ENCODE results near the gene ESRRA.

Gene ESRRA

DNA sequence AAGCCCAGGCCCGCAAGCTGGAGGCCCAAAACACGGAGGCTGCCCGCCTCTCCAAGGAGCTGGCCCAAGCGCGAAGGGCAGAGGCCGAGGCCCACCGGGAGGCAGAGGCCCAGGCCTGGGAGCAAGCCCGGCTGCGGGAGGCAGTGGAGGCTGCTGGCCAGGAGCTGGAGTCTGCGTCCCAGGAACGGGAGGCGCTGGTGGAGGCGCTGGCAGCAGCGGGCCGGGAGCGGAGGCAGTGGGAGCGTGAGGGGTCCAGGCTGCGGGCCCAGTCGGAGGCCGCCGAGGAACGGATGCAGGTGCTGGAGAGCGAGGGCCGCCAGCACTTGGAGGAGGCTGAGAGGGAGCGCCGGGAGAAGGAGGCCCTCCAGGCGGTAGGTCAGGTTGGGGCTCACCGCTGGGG is 39.5 kb downstream of the ESRRA start:
- ATAC-seq (replicated peaks): no peak
- no peak for DNase-seq
- no peak overlapping the region for H3K27ac Mint-ChIP-seq
- no peak overlapping the region for H3K4me3 Mint-ChIP-seq
- H3K36me3 Mint-ChIP-seq: peaks cover 58 to 66% of the 10 kb centered on the region in 2 donors
- peaks cover 37 to 58% of the 10 kb centered on the region in 2 donors for H3K4me1 Mint-ChIP-seq
- no peaks in the 10 kb centered on the region for H3K27me3 Mint-ChIP-seq
- H3K9me3 Mint-ChIP-seq: no peaks in the 10 kb centered on the region

DNA sequence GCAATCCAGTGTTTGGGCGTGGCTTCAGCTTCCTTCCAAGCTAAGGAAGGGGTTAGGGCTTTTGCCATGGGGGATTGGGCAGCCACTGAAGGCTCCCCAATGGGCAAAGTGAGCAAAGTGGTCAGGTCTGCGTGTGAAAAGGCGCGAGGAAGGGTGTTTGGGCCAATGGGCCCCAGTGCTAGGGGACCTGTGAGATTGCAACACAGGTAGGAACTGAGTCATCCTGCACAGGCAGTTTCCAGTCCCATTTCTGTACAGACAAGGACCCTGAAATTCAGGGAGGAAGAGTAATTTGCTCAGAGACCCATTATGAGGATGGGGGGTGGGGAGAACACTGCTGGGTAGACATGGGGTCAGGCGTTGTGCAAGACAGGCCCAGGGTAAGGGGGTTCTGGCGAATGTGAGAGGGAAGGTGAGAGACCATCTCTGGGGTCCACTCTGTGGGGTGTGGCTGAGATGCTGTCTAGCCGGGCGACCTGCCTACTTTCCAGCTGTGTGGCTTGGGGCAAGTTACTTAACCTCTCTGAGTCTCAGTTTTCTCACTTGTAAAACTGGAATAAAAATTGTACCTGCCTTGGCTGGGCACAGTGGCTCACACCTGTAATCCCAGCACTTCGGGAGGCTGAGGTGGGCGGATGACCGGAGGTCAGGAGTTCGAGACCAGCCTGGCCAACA is 42.0 kb downstream of the ESRRA start:
- peaks cover 58 to 63% of the 10 kb centered on the region in 2 donors for H3K36me3 Mint-ChIP-seq
- no peak for DNase-seq
- H3K4me1 Mint-ChIP-seq: peaks cover 22 to 48% of the 10 kb centered on the region in 2 donors
- H3K27me3 Mint-ChIP-seq: no peaks in the 10 kb centered on the region
- ATAC-seq (replicated peaks): no peak
- no peaks in the 10 kb centered on the region for H3K9me3 Mint-ChIP-seq
- H3K27ac Mint-ChIP-seq: peak overlapping the region; percentile 88
- H3K4me3 Mint-ChIP-seq: no peak overlapping the region

DNA sequence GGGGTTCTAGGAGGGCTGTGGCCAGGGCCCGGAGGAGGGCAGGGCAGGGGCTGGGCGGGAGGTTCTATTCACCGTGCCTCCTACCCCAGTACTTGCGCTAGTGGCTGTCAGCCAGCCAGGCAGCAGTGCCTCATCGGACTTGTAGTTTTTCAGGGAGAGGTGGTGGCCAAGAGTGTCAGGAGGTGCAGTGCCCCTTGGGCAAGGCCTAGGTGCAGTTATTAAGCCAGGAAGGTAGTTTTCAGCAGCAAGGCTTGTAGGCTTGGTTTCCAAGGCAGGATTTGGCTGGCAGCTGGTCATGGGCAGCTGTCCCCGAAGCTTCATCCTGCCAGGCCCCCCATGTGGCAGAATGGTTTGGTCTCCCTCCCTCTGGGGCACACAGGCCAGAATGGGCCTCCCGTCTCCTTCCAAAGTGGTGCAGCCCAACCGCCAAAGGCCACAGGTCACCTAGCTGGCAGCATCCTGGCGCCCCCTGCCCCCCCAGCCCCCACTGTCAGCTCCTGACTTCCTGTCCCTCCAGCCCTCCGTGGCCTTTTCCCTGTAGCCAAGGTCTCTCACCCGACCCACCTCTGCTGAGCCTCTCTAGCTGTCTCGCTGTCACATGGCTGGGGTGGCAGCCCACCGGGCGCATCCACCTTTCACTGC is 43.2 kb downstream of the ESRRA start:
- H3K36me3 Mint-ChIP-seq: peaks cover 56 to 60% of the 10 kb centered on the region in 2 donors
- H3K27ac Mint-ChIP-seq: no peak overlapping the region
- H3K4me3 Mint-ChIP-seq: no peak overlapping the region
- no peak for DNase-seq
- peaks cover 16 to 36% of the 10 kb centered on the region in 2 donors for H3K4me1 Mint-ChIP-seq
- H3K9me3 Mint-ChIP-seq: no peaks in the 10 kb centered on the region
- ATAC-seq (replicated peaks): no peak
- H3K27me3 Mint-ChIP-seq: no peaks in the 10 kb centered on the region

DNA sequence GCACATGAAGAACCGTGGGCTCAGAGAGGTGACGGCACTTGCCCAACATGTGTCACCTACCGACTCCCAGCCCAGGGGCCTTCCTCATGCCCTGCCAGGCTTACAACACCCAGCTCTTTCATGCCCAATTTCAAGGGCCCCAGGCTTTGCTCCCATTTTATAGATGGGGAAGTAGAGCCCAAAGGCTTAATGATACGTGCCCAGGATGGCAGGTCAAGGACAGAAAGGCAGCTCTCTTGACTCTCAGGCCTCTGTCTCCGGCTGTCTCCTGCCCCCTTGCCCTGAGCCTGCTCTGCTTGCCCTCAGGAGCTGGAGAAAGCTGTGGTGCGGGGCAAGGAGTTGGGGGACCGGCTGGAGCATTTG is 43.7 kb downstream of the ESRRA start:
- Mint-ChIP-seq H3K4me1 (peaks cover 16 to 36% of the 10 kb centered on the region in 2 donors), H3K4me3 (no peak overlapping the region), H3K36me3 (peaks cover 56 to 59% of the 10 kb centered on the region in 2 donors), H3K27ac (no peak overlapping the region), H3K9me3 (no peaks in the 10 kb centered on the region), H3K27me3 (no peaks in the 10 kb centered on the region)
- DNase-seq: no peak
- no peak for ATAC-seq (replicated peaks)

DNA sequence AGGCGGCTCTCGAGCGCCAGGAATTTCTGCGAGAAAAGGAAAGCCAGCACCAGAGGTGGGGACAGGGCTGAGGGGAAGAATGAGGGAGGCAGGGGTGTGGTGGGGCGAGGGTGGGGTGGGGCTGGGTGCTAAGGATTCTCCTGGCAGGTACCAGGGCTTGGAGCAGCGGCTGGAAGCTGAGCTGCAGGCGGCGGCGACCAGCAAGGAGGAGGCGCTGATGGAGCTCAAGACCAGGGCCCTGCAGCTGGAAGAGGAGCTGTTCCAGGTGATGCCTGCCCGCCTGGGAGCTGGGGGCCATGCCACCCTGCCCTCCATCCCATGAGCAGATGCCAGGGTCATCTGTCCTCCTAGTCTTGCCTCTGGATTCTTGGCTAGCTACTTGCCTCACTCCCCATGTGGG is 44.1 kb downstream of the ESRRA start:
- Mint-ChIP-seq H3K4me3 (no peak overlapping the region), H3K36me3 (peaks cover 53 to 57% of the 10 kb centered on the region in 2 donors), H3K9me3 (no peaks in the 10 kb centered on the region), H3K27me3 (no peaks in the 10 kb centered on the region), H3K4me1 (peaks cover 18 to 37% of the 10 kb centered on the region in 2 donors), H3K27ac (no peak overlapping the region)
- DNase-seq (no peak), ATAC-seq (replicated peaks) (no peak)

DNA sequence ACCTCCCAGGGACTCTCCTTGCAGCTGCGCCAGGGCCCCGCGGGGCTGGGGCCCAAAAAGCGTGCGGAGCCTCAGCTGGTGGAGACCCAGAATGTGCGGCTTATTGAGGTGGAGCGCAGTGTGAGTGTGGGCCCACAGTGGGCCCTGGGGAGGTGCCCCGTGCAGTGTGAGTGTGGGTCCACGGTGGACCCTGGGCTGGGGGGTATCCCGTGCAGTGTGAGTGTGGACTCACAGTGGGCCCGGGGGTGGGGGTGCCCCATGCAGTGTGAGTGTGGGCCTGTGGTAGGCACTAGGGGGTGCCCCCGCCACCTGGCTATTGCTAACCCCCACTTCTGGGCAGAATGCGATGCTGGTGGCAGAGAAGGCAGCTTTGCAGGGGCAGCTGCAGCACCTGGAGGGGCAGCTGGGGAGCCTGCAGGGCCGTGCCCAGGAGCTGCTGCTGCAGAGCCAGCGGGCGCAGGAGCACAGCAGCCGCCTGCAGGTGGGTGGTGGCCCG is 45.9 kb downstream of the ESRRA start:
- ATAC-seq (replicated peaks) (peak; percentile 10 to 20), DNase-seq (no peak)
- Mint-ChIP-seq H3K4me3 (no peak overlapping the region), H3K36me3 (peaks cover 39 to 44% of the 10 kb centered on the region in 2 donors), H3K4me1 (peaks cover 16 to 29% of the 10 kb centered on the region in 2 donors), H3K27me3 (no peaks in the 10 kb centered on the region), H3K9me3 (no peaks in the 10 kb centered on the region), H3K27ac (no peak overlapping the region)

DNA sequence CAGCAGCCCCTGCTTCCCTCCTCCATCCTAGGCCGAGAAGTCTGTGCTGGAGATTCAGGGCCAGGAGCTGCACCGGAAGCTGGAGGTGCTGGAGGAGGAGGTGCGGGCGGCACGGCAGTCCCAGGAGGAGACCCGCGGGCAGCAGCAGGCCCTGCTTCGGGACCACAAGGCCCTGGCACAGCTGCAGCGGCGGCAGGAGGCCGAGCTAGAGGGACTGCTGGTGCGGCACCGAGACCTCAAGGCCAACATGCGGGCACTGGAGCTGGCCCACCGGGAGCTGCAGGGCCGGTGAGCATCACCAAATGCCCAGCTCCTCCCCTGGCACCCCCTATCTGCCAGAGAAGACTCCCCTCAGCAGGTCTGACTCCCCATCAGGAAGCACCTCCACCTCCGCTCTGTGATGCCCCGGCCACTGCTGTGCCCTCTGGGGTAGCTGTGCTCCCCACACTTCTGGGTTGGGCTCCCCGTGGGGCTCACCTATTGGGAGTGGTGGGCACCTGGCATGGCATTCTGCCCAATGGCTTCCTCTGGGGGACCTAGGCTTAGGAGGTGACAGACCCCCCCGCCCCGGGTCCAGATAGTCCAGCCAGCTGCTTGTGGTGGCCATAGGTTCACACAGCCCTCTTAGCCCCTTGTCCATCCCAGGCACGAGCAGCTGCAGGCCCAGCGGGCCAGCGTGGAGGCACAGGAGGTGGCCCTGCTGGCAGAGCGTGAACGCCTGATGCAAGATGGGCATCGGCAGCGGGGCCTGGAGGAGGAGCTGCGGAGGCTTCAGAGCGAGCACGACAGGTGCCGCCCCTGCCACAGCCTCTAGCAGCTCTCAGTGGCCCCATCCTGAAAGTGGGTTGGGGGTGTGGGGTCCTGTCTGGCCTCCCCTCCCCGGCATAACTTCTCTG is 47.0 kb downstream of the ESRRA start:
- Mint-ChIP-seq H3K9me3 (no peaks in the 10 kb centered on the region), H3K27ac (no peak overlapping the region)
- no peak for ATAC-seq (replicated peaks)

DNA sequence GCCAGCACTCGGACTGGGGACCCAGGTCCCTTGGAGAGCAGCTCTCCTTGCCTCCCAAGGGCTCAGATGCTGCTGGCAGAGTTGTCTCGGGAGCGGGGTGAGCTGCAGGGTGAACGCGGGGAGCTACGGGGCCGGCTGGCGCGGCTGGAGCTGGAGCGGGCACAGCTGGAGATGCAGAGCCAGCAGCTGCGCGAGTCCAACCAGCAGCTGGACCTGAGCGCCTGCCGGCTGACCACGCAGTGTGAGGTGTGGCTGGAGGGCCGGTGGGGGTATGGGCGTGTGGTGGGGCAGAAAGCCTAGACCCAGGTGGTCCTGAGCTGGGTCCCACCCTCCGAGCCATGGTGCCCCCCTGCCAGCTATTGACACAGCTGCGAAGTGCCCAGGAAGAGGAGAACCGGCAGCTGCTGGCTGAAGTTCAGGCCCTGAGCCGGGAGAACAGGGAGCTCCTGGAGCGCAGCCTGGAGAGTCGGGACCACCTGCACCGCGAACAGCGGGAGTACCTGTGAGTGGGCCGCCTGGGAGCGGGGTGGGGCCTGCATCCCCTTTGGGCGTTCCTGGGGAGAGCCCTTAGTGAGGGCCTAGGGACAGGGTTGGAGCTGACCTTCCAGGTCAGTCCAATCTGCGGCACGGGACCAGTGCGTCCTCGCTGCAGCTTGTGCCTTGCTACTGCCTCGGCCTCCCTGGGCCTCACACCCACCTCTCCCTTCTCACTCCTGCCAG is 47.8 kb downstream of the ESRRA start:
- Mint-ChIP-seq H3K27me3 (no peaks in the 10 kb centered on the region), H3K27ac (no peak overlapping the region), H3K4me3 (no peak overlapping the region), H3K9me3 (no peaks in the 10 kb centered on the region), H3K4me1 (peaks cover 22 to 43% of the 10 kb centered on the region in 2 donors), H3K36me3 (peaks cover 31 to 42% of the 10 kb centered on the region in 2 donors)
- no peak for ATAC-seq (replicated peaks)
- no peak for DNase-seq

More for the DNA sequence above, 47.0 kb downstream of the ESRRA start:
- Mint-ChIP-seq H3K4me1 (peaks cover 18 to 35% of the 10 kb centered on the region in 2 donors), H3K27me3 (no peaks in the 10 kb centered on the region), H3K4me3 (no peak overlapping the region), H3K36me3 (peaks cover 39 to 40% of the 10 kb centered on the region in 2 donors)
- no peak for DNase-seq

DNA sequence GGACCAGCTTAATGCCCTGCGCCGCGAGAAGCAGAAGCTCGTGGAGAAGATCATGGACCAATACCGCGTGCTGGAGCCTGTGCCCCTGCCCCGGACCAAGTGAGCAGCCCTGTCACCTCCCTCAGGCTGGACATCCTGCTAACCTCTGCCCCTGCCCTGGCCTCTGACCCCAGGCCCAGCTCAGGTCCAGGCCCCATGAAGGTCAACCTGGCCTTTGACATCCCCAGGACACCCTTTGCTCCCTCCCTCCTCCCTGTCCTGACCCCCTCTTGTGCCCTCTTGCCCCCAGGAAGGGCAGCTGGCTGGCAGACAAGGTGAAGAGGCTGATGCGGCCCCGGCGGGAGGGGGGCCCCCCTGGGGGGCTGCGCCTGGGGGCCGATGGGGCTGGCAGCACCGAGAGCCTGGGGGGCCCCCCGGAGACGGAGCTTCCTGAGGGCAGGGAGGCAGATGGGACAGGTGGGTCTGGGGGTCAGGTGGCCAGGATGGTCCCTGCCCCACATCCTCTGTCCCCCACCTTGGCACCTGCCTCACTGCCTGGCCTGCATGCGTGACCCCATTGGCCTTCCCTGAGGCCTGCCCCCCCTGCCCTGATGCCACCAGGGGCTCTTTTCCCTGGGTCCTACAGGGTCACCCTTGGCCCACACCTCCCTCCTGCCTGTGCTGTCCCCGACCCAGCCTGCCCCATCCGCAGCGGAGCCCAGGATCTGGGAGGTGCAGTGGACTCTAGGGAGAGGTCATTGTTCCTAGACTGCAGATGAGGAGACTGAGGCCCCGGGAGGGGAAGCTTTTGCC is 48.6 kb downstream of the ESRRA start:
- no peak overlapping the region for H3K4me3 Mint-ChIP-seq
- ATAC-seq (replicated peaks) (no peak), DNase-seq (no peak)
- H3K4me1 Mint-ChIP-seq: peaks cover 23 to 49% of the 10 kb centered on the region in 2 donors
- H3K36me3 Mint-ChIP-seq: peaks cover 29 to 40% of the 10 kb centered on the region in 2 donors
- no peak overlapping the region for H3K27ac Mint-ChIP-seq
- no peaks in the 10 kb centered on the region for H3K9me3 Mint-ChIP-seq
- H3K27me3 Mint-ChIP-seq: no peaks in the 10 kb centered on the region

DNA sequence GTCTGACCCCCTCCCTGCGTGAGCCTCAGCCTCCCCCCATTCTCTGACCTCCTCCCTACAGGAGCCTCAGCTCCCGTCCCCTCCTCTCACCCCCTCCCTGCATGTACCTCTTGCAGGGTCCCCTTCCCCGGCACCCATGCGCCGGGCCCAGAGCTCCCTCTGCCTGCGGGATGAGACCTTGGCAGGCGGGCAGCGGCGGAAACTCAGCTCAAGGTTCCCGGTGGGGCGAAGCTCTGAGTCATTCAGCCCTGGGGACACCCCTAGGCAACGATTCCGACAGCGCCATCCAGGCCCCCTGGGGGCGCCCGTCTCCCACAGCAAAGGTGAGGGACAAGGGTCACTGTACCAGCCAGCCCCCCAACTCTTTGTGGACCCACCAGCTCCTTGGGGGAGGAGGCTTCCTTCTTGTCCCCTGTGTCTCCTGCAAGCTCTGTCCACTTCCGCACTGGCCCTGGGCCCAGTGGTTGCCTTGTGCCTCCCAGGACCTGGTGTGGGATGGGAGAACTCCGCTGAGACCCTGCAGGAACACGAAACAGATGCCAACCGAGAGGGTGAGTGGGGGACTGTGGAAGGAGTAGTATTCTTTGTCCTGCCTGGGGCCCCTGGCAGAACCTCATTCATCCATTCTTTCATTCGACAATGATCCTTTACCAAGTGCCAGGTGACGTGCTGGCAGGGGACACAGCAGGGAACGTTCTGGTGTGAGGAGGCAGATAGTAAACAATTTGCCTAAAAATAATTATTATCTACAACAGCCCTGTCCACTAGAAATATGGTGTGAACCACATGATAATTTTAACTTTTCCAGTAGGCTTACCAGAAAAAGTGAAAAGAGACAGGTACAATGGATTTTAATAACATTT is 50.0 kb downstream of the ESRRA start:
- peaks cover 33 to 59% of the 10 kb centered on the region in 2 donors for H3K4me1 Mint-ChIP-seq
- ATAC-seq (replicated peaks) (peak; percentile 65 to 66), DNase-seq (peak; percentile 58)
- H3K27me3 Mint-ChIP-seq: no peaks in the 10 kb centered on the region
- H3K4me3 Mint-ChIP-seq: no peak overlapping the region
- peaks cover 25 to 32% of the 10 kb centered on the region in 2 donors for H3K36me3 Mint-ChIP-seq
- peak overlapping the region; percentile 5 for H3K27ac Mint-ChIP-seq
- H3K9me3 Mint-ChIP-seq: no peaks in the 10 kb centered on the region

DNA sequence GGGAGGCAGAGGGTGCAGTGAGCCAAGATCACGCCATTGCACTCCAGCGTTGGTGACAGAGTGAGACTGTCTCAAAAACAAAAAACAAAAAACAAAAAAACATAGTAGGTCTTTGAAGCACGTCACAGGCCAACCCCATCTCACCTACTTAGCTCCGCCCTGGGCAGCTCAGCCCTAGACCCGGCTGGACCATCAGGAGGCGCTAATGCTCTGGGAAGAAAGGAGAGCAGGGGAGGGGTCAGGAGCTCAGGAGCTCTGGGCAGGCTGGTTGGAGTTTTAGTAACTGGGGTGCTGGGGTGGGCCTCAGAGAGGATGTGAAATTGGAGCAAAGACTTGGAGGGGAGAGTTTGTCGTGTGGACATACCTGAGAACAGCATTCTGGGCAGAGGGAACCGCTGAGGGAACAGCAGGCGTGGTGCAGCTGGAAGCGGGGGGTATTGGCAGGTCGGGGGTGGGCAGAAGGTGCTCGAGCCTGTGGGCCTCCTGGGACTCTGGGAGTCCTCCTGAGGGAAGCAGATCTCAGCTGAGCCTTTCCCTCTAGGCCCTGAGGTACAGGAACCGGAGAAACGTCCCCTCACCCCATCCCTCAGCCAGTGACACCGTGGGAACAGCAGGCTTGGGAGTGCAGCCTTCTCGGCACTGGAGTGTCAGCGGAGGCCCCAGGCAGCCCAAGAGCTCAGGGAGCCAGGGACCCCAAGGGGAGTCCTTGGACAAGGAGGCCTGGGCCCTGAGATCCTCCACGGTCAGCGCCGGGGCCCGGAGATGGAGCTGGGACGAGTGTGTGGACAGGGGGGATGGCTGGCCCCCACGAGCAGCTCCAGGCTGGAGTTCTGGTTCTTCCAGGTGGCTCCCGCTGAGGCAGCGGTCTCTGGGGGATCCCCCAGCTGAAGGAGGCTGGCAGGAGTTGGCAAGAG is 51.4 kb downstream of the ESRRA start:
- Mint-ChIP-seq H3K4me3 (no peak overlapping the region), H3K27ac (peak overlapping the region; percentile 7), H3K27me3 (no peaks in the 10 kb centered on the region), H3K36me3 (peaks cover 16 to 32% of the 10 kb centered on the region in 2 donors), H3K4me1 (peaks cover 39 to 60% of the 10 kb centered on the region in 2 donors), H3K9me3 (no peaks in the 10 kb centered on the region)
- no peak for DNase-seq
- no peak for ATAC-seq (replicated peaks)

DNA sequence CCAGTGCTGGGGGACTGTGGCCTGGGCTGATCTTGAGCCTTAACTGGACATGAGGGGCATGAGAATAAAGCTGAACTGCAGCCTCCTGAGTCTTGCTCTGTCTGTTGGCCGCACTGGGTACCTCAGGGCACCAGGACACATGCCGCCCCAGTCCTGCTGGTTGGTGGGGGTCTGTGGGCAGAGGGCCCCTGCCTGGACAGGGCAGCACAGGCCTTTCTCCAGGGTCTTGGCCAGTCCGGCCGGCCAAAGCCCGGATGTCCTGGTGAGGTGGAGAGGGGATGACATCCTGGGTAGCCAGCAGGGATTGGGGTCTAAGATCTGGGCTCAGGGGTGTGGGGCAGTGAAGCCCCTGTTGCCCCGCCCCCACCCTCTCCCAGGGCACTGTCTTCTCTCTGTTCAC is 52.1 kb downstream of the ESRRA start:
- no peak for DNase-seq
- Mint-ChIP-seq H3K36me3 (peaks cover 19 to 34% of the 10 kb centered on the region in 2 donors), H3K27me3 (no peaks in the 10 kb centered on the region), H3K4me1 (peaks cover 42 to 65% of the 10 kb centered on the region in 2 donors), H3K9me3 (no peaks in the 10 kb centered on the region), H3K27ac (no peak overlapping the region), H3K4me3 (no peak overlapping the region)
- ATAC-seq (replicated peaks): no peak
